AG09309 (cell line): ENCODE measurements around the gene PPM1H.

Experiments used
- DNase-seq: peaks from one replicate; pipeline ENCODE4 v3.0.0-alpha.2; 2010; ENCODE audit warnings: low read depth
- H3K4me3 ChIP-seq: 2 replicates; pipeline ENCODE4 v1.5.1; 2011; ENCODE audit warnings: mild to moderate bottlenecking, low read depth, low read length, moderate library complexity; ENCODE audit not compliant: control insufficient read depth
- TF ChIP-seq, protein P1 (sequence below): IDR thresholded peaks from 2 replicates; pipeline ENCODE4 v1.5.1; 2011; ENCODE audit warnings: mild to moderate bottlenecking, low read depth, low read length, inconsistent platforms; ENCODE audit not compliant: insufficient read depth, control insufficient read depth; ENCODE audit errors: missing control alignments

The PPM1H gene

DNA sequence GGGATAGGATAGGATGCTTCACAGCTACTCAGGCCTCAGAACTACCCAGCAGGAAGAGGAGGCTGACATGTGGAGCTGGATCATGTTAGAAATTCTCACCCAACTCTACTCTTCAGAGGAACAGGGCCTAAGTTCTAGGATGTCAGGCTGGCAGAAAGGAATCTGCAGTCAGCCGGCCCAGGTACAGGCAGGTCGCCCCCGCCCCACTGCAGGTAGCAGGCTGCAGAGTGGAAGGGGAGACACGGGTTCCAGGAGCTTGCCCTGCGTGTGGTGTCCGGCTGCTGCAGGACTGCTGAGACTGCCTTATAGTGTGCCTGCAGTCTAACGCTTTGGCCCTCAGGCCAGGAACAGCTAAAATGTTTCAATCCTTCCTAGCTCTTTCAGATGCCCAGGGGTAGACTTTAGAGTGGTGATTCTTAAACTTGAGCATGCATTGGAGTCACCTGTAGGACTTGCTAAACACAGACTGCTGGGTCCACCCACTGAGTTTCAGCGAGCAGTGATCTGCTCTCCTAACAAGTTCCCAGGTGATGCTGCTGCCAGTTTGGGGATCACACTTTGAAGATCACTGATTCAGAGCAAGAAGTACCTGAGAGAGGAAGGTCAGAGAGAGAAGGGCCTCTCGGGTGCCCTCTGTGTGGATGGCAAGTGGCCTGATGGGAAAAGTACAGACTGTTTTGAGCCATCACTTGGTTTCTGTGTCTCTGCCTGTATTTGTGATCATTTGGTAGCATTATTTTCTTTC lies 153.6 kb downstream of the PPM1H start:
- TF ChIP-seq, protein P1, sequence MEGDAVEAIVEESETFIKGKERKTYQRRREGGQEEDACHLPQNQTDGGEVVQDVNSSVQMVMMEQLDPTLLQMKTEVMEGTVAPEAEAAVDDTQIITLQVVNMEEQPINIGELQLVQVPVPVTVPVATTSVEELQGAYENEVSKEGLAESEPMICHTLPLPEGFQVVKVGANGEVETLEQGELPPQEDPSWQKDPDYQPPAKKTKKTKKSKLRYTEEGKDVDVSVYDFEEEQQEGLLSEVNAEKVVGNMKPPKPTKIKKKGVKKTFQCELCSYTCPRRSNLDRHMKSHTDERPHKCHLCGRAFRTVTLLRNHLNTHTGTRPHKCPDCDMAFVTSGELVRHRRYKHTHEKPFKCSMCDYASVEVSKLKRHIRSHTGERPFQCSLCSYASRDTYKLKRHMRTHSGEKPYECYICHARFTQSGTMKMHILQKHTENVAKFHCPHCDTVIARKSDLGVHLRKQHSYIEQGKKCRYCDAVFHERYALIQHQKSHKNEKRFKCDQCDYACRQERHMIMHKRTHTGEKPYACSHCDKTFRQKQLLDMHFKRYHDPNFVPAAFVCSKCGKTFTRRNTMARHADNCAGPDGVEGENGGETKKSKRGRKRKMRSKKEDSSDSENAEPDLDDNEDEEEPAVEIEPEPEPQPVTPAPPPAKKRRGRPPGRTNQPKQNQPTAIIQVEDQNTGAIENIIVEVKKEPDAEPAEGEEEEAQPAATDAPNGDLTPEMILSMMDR = no peak
- H3K4me3 ChIP-seq = no peak overlapping the region
- no peak for DNase-seq

DNA sequence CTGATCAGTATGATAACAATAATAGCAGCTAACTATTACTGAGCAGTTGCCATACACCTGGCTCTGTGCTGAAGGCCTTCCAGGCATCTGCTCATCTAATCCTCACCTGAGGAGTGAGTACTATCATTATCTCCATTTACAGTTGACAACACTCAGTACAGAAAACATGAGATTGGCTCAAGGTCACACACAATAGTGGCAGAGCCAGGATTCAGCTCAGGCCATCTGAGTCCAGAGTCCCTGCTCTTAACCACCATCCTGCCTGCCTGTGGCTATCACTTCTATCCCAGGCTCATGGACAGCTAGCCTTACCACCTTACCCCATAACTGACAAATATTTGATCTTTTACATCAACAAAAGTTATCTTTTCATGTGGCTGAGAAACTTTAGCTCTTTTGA lies 155.5 kb downstream of the PPM1H start:
- TF ChIP-seq, protein P1 = no peak
- H3K4me3 ChIP-seq = no peak overlapping the region
- no peak for DNase-seq

DNA sequence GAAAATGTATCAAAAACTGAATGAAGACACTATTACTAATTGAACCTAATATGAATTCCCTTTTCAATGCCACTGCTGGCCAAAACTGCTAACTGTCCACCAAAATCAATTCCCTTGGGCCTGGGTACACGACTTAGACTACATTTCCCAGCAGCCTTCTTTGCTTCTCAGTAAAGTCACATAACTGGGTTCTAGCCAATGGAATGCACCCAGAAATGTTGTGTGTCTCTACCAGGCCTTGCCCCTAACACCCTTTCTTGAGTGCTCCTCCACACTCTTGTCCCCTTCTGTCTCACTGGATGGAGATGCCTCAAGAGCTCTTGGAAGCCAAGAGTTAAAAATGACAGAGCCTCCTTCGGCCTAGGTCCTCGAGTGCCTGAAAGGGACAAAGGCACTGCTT lies 156.8 kb downstream of the PPM1H start:
- no peak for DNase-seq
- TF ChIP-seq, protein P1 = no peak
- H3K4me3 ChIP-seq = no peak overlapping the region

DNA sequence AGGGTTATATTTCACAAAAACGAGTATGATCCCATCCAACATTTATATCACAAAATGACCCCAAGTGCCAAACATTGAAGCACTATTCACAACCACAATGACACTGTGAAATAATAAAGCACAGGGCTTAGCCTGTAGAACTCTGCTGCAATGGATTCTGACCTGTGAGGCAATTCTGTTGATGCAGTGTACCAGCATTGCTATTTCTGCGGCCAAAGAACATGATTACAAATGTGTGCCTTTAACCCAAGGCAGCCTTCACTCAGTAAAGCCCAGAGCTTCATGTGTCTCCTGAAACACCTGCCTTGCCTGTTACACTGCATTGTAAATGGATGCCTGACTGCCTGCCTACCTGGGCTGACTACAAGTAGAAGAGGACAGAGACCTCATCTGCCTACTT lies 158.0 kb downstream of the PPM1H start:
- no peak overlapping the region for H3K4me3 ChIP-seq

DNA sequence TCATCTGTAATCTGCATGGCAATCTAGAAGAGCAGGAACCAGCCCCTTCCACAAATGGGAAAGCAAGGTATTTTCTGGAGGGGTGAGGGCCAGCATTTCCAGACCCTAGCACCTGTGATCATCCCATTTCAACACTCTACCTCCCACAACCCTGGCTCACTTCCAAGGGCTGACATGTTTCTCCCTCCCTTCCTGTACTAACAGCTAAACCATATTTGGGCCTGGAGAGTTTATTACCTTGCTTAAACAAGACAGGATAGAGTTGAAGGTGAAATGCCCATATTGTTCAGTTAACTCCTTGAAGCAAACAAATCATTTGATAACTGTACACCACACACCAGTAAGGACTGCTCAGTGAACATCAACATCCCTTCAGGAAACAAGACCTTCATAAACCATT lies 158.4 kb downstream of the PPM1H start:
- no peak for DNase-seq
- TF ChIP-seq, protein P1 = no peak
- H3K4me3 ChIP-seq = no peak overlapping the region

More for the DNA sequence above, 158.0 kb downstream of the PPM1H start:
- no peak for DNase-seq
- TF ChIP-seq, protein P1 = no peak

DNA sequence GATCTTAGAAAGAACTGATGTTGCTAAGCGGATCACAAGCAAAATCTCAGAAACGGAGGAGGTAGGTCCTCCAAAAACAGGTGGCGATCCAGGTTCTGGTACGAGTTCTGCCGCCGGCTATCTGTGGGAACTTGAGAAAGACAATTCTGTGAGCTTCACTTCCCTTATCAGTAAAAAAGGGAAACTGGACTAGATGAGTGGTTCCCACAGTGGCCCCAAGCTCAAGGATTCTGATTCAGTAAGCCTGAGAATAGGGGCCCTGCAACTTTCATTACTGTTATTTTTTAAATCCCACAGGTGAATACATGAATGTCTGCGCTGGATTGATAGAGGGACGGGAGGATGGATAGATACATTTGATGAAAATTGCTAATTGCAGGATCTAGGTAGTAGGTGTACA lies 160.2 kb downstream of the PPM1H start:
- DNase-seq = no peak
- TF ChIP-seq, protein P1 = no peak

More for the DNA sequence above, 160.2 kb downstream of the PPM1H start:
- H3K4me3 ChIP-seq = no peak overlapping the region
